LNCAP (cell line): ENCODE data around the gene SLC22A23.

Experiments used
- CTCF ChIP-seq: fragments of 450-650 bp; IDR thresholded peaks from 2 replicates; pipeline ENCODE4 v1.5.1; 2017; ENCODE audit warnings: mild to moderate bottlenecking

SLC22A23 gene

GRCh38 chr6:3403238-3404173 is 53.3 kb downstream of the SLC22A23 start:
- no peak for TF ChIP-seq CTCF

- no peak for TF ChIP-seq CTCF
Observed at GRCh38 chr6:3402310-3403237, 54.3 kb downstream of the SLC22A23 start.

- no peak for TF ChIP-seq CTCF
Observed at GRCh38 chr6:3400162-3400561, 56.7 kb downstream of the SLC22A23 start.

GRCh38 chr6:3398755-3399696 is 57.8 kb downstream of the SLC22A23 start:
- no peak for TF ChIP-seq CTCF

GRCh38 chr6:3398165-3398562 is 58.7 kb downstream of the SLC22A23 start:
- TF ChIP-seq CTCF, result no peak

GRCh38 chr6:3397229-3398164 is 59.4 kb downstream of the SLC22A23 start:
- TF ChIP-seq CTCF, result no peak
